K562 (cell line): ENCODE data around the gene FKBP2. TPM values are rescaled to one million over a fixed set of nuclear protein-coding genes. Genes with fewer than 3 reads are reported as not detected.

Experiments used
- CEBPB ChIP-seq: fragments of 450-650 bp; IDR thresholded peaks from 2 replicates; pipeline ENCODE4 v1.6.1; 2016; ENCODE audit warnings: missing genetic modification characterization, missing compliant biosample characterization
- CSDE1 ChIP-seq, 2 experiments: fragments of 450-650 bp; IDR thresholded peaks; 2 replicates each; pipeline ENCODE4 v1.6.1; 2016; ENCODE audit warnings: mild to moderate bottlenecking in 1 of 2
- ESRRA ChIP-seq: fragments of 450-650 bp; IDR thresholded peaks from 2 replicates; pipeline ENCODE4 v1.6.1; 2014; ENCODE audit warnings: low read depth, mild to moderate bottlenecking, moderate library complexity, borderline replicate concordance
- ETV6 ChIP-seq, 3 experiments: fragments of 150-350 bp in 1 of 3; sonication (generic) in 1 of 3; formaldehyde crosslinking in 1 of 3; IDR thresholded peaks; 2 replicates each; pipeline versions ENCODE4 v1.6.1 to v1.8.0; 2014 to 2022; ENCODE audit warnings: borderline replicate concordance in 2 of 3, low read depth in 2 of 3, antibody characterized with exemption in 1 of 3, low read length in 1 of 3, mild to moderate bottlenecking in 1 of 3, missing genetic modification reagents in 1 of 3
- FOXJ2 ChIP-seq: fragments of 200-800 bp; sonication (Bioruptor generic); IDR thresholded peaks from 2 replicates; pipeline ENCODE4 v1.6.1; 2016; ENCODE audit warnings: missing genetic modification characterization, missing compliant biosample characterization
- IRF2 ChIP-seq: sonication (generic); formaldehyde crosslinking; IDR thresholded peaks from 2 replicates; pipeline ENCODE4 v1.8.1; 2022; ENCODE audit warnings: mild to moderate bottlenecking, missing genetic modification reagents
- KDM1A ChIP-seq, 2 experiments: fragments of 450-650 bp; IDR thresholded peaks; 2 replicates each; pipeline ENCODE4 v1.6.1; 2016; ENCODE audit warnings: mild to moderate bottlenecking in 2 of 2
- PYGO2 ChIP-seq: fragments of 450-650 bp; IDR thresholded peaks from 2 replicates; pipeline ENCODE4 v1.6.1; 2016; ENCODE audit warnings: mild to moderate bottlenecking, missing genetic modification characterization, moderate library complexity, missing compliant biosample characterization
- TBP ChIP-seq: optimal IDR thresholded peaks from 2 replicates; pipeline ENCODE3; 2011; ENCODE audit warnings: low read depth, low read length, improper control_type of control experiment
- TCF7L2 ChIP-seq: fragments of 150-350 bp; IDR thresholded peaks from 2 replicates; pipeline ENCODE4 v1.6.1; 2016; ENCODE audit warnings: low read depth, mild to moderate bottlenecking, low read length, moderate library complexity
- ZNF12 ChIP-seq: sonication (generic); formaldehyde crosslinking; IDR thresholded peaks from 2 replicates; pipeline ENCODE4 v1.4.0; 2020; ENCODE audit warnings: mild to moderate bottlenecking, missing genetic modification reagents
- ZSCAN32 ChIP-seq: fragments of 450-650 bp; formaldehyde crosslinking; IDR thresholded peaks from 2 replicates; pipeline ENCODE4 v1.4.0; 2020; ENCODE audit warnings: mild to moderate bottlenecking, moderate library complexity
- polyA plus RNA-seq, 8 experiments: library from polyadenylated mRNA; depleted of rRNA in 4 of 8; stranded (reverse) in 5 of 8; unstranded in 3 of 8; fragments of >200 nt; fragmentation: Nextera tagmentation in 2 of 8; fragmentation: Illumina TruSeq in 1 of 8; extraction: Ambion mirVana in 2 of 8; extraction: Trizol in 1 of 8; gene quantifications; 2 replicates each; pipeline versions ENCODE4 v1.2.1 to v1.2.3, GENCODE V29; 2011 to 2014; ENCODE audit warnings: inconsistent platforms in 1 of 8, missing spikeins in 1 of 8
- total RNA-seq, 7 experiments: library from RNA; depleted of rRNA in 6 of 7; stranded (reverse); fragments of >200 nt in 6 of 7; fragmentation: Illumina TruSeq in 2 of 7; extraction: Trizol in 2 of 7; gene quantifications; 2 replicates each; pipeline versions ENCODE4 v1.2.1 to v1.2.3, GENCODE V29; 2011 to 2021; ENCODE audit warnings: low replicate concordance in 1 of 7
- TF ChIP-seq, protein P1 (sequence below): sonication (generic); formaldehyde crosslinking; IDR thresholded peaks from 2 replicates; pipeline ENCODE4 v1.8.0; 2022; ENCODE audit warnings: missing genetic modification reagents, mild to moderate bottlenecking, borderline replicate concordance
- TF ChIP-seq, protein P2 (sequence below): fragments of 250-450 bp; sonication (Bioruptor Pico); IDR thresholded peaks from 2 replicates; pipeline ENCODE4 v1.8.0; 2021; ENCODE audit warnings: moderate library complexity, mild to moderate bottlenecking, inconsistent platforms
- TF ChIP-seq, protein P3 (sequence below), 2 experiments: fragments of 450-650 bp in 1 of 2; sonication (generic) in 1 of 2; formaldehyde crosslinking in 1 of 2; IDR thresholded peaks; 2 replicates each; pipeline versions ENCODE4 v1.7.1 to v1.9.0; 2016 to 2022; ENCODE audit warnings: inconsistent platforms in 1 of 2, mild to moderate bottlenecking in 1 of 2, missing genetic modification reagents in 1 of 2

The FKBP2 gene
- total and polyA plus RNA-seq, 9 of the 15 experiments (the other 6 are each of a cell fraction or from before 2014, with no cell fraction given): 3.5 to 151 (median 58.1) TPM

DNA sequence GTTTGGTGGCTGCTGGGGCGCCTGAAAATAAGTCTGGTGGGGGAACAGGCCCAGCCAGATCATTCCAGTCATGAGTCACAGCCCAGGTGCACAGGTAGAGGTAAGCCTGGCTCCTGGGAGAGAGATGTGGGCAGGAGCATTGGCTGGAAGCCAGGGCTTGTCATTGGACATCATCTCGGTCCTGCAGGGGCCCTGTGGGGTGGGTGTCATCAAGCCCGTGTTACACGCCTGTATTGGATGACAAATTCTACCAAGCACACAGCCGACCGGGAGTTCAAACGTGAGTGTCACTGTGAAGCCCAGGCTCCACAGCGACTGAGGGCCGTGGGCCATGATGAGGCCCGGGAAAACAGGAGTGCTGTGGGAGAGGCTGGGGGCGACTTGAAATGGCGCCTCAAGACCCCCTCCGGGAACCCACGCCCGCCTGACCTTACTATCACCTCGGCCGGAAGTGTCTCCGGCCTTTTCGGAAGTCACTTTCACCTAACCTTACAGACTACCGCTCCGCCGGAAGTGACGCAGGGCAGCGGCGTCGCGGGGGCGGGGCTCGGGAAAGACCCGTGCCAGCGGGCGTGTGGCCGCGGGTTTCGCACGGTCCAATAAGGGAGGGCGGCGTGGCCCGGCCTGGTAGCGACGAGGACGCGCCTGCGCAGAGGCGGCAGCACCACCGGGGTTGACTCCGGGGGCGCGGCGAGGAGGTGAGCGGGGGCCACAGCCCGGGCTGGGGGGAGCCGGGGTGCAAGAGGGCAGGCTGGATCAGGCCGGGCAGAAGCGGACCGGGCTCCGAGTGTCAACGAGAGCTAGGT is at the start of gene FKBP2 (continued):
- TF ChIP-seq, protein P1, sequence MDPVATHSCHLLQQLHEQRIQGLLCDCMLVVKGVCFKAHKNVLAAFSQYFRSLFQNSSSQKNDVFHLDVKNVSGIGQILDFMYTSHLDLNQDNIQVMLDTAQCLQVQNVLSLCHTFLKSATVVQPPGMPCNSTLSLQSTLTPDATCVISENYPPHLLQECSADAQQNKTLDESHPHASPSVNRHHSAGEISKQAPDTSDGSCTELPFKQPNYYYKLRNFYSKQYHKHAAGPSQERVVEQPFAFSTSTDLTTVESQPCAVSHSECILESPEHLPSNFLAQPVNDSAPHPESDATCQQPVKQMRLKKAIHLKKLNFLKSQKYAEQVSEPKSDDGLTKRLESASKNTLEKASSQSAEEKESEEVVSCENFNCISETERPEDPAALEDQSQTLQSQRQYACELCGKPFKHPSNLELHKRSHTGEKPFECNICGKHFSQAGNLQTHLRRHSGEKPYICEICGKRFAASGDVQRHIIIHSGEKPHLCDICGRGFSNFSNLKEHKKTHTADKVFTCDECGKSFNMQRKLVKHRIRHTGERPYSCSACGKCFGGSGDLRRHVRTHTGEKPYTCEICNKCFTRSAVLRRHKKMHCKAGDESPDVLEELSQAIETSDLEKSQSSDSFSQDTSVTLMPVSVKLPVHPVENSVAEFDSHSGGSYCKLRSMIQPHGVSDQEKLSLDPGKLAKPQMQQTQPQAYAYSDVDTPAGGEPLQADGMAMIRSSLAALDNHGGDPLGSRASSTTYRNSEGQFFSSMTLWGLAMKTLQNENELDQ (CRISPR knock-in tag): no peak
- peak; percentile 96 for TF ChIP-seq TBP
- TF ChIP-seq CSDE1 (IDR thresholded peaks at IDR 0.05): no peak
- no peak for TF ChIP-seq IRF2 (CRISPR knock-in tag)
- TF ChIP-seq TCF7L2: no peak
- TF ChIP-seq ETV6 (IDR thresholded peaks at IDR 0.05; ENCODE audit: borderline replicate concordance in 1 of 2, low read depth in 2 of 2, low read length in 1 of 2): peak; percentile 55 to 67; a peak in 3 of 4 replicates
- TF ChIP-seq ETV6 (CRISPR knock-in tag; IDR thresholded peaks at IDR 0.05; ENCODE audit: borderline replicate concordance): no peak
- no peak for TF ChIP-seq PYGO2 (tag)
- peak; percentile 95 for TF ChIP-seq ESRRA
- TF ChIP-seq FOXJ2 (tag): no peak
- TF ChIP-seq KDM1A (IDR thresholded peaks at IDR 0.05): no peak
- TF ChIP-seq ZSCAN32: 0 out of 2 replicates have a peak, but pooled peaks have one; percentile 25
- TF ChIP-seq, protein P2, sequence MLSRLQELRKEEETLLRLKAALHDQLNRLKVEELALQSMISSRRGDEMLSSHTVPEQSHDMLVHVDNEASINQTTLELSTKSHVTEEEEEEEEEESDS (CRISPR knock-in tag): no peak
- no peak for TF ChIP-seq ZNF12 (CRISPR knock-in tag)
- no peak for TF ChIP-seq CEBPB (tag)
- TF ChIP-seq, protein P3, sequence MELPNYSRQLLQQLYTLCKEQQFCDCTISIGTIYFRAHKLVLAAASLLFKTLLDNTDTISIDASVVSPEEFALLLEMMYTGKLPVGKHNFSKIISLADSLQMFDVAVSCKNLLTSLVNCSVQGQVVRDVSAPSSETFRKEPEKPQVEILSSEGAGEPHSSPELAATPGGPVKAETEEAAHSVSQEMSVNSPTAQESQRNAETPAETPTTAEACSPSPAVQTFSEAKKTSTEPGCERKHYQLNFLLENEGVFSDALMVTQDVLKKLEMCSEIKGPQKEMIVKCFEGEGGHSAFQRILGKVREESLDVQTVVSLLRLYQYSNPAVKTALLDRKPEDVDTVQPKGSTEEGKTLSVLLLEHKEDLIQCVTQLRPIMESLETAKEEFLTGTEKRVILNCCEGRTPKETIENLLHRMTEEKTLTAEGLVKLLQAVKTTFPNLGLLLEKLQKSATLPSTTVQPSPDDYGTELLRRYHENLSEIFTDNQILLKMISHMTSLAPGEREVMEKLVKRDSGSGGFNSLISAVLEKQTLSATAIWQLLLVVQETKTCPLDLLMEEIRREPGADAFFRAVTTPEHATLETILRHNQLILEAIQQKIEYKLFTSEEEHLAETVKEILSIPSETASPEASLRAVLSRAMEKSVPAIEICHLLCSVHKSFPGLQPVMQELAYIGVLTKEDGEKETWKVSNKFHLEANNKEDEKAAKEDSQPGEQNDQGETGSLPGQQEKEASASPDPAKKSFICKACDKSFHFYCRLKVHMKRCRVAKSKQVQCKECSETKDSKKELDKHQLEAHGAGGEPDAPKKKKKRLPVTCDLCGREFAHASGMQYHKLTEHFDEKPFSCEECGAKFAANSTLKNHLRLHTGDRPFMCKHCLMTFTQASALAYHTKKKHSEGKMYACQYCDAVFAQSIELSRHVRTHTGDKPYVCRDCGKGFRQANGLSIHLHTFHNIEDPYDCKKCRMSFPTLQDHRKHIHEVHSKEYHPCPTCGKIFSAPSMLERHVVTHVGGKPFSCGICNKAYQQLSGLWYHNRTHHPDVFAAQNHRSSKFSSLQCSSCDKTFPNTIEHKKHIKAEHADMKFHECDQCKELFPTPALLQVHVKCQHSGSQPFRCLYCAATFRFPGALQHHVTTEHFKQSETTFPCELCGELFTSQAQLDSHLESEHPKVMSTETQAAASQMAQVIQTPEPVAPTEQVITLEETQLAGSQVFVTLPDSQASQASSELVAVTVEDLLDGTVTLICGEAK (IDR thresholded peaks at IDR 0.05): peak; percentile 95
- TF ChIP-seq, protein P3 (CRISPR knock-in tag; IDR thresholded peaks at IDR 0.05): no peak
